HG03575 (cell line): ENCODE results near the gene STK32C.
"Not testable (repeated sequence)": the region's sequence is repeated elsewhere in the genome, so short reads cannot be mapped to it uniquely, and the experiment has no call there.

Experiments
- ATAC-seq: cut with Tn5 transposase; IDR thresholded peaks from one replicate; pipeline ENCODE4 v1.9.1; 2021; ENCODE audit not compliant: unreplicated experiment, insufficient number of reproducible peaks, low FRiP score; ENCODE audit errors: extremely low read depth

The STK32C gene

GRCh38 chr10:132307823-132308586, at the start of gene STK32C:
Gene STK32C (minus strand): TSS chr10:132307950. CDS start chr10:132307833, 117 bp downstream.
- ATAC-seq, result no peak

GRCh38 chr10:132356621-132357195, 49.0 kb upstream of the STK32C start:
- no peak for ATAC-seq

GRCh38 chr10:132355754-132356153, 48.0 kb upstream of the STK32C start:
- no peak for ATAC-seq

- no peak for ATAC-seq
Measured at GRCh38 chr10:132355297-132355696, 47.5 kb upstream of the STK32C start.

GRCh38 chr10:132354356-132355094, 46.8 kb upstream of the STK32C start:
- ATAC-seq, result no peak

GRCh38 chr10:132353456-132354355, 46.0 kb upstream of the STK32C start:
- no peak for ATAC-seq

GRCh38 chr10:132352462-132353308, 44.9 kb upstream of the STK32C start:
- not testable (repeated sequence) for ATAC-seq

GRCh38 chr10:132351611-132352010, 43.9 kb upstream of the STK32C start:
- no peak for ATAC-seq

GRCh38 chr10:132350946-132351345, 43.2 kb upstream of the STK32C start:
- ATAC-seq, result no peak

- no peak for ATAC-seq
Measured at GRCh38 chr10:132350391-132350790, 42.6 kb upstream of the STK32C start.

GRCh38 chr10:132349766-132350165, 42.0 kb upstream of the STK32C start:
- no peak for ATAC-seq

GRCh38 chr10:132347931-132348267, 40.1 kb upstream of the STK32C start:
- ATAC-seq, result no peak

- no peak for ATAC-seq
Measured at GRCh38 chr10:132347211-132347930, 39.6 kb upstream of the STK32C start.

- no peak for ATAC-seq
Measured at GRCh38 chr10:132346806-132347205, 39.1 kb upstream of the STK32C start.

GRCh38 chr10:132345345-132345744, 37.6 kb upstream of the STK32C start:
- ATAC-seq, result no peak

- no peak for ATAC-seq
Measured at GRCh38 chr10:132344386-132344785, 36.6 kb upstream of the STK32C start.

- ATAC-seq, result no peak
Measured at GRCh38 chr10:132342553-132342952, 34.8 kb upstream of the STK32C start.

- ATAC-seq, result no peak
Measured at GRCh38 chr10:132341781-132342180, 34.0 kb upstream of the STK32C start.
